ENCODE measurements around the gene ETHE1. TPM values are rescaled to one million over a fixed set of nuclear protein-coding genes. Genes with fewer than 3 reads are reported as not detected.
A peak's percentile ranks its signal among the peaks of the same experiment; 100 is the strongest.

The ETHE1 gene
- total and polyA plus RNA-seq, 7 experiments from 2014 or later, result 20.3 to 59.3 (median 25.4) TPM

GRCh38 chr19:43481701-43482100 is 45.3 kb downstream of the ETHE1 start:
- ATAC-seq, result no peak
- peaks cover 0 to 24% (median 0%) of the 10 kb centered on the region in 5 donors for H3K36me3 Mint-ChIP-seq
- no peak overlapping the region for H3K4me3 ChIP-seq (ENCODE audit: low read length)
- peaks cover 0 to 2% (median 0%) of the 10 kb centered on the region in 7 donors for H3K4me1 Mint-ChIP-seq
- H3K4me3 Mint-ChIP-seq, result no peak overlapping the region
- intact Hi-C loops (cut with micrococcal nuclease), result no loop called here
- DNase-seq, result no peak
- peaks cover 0 to 19% (median 0%) of the 10 kb centered on the region in 3 experiments for H3K36me3 ChIP-seq (ENCODE audit: control insufficient read depth in 2 of 3, insufficient read depth in 3 of 3, low read length in 3 of 3)
- H3K27me3 ChIP-seq (ENCODE audit: control insufficient read depth in 2 of 2, insufficient read depth in 2 of 2, low read length in 2 of 2), result no peaks in the 10 kb centered on the region
- peak overlapping the region in 5 of 9 donors; percentile 43 to 56 (median 51) for H3K27ac Mint-ChIP-seq
- POLR2A ChIA-PET, result no interaction called here
- H3K27ac ChIP-seq (ENCODE audit: low read depth, low read length), result no peak overlapping the region
- no peaks in the 10 kb centered on the region for H3K9me3 ChIP-seq (ENCODE audit: control insufficient read depth in 2 of 3, low read length in 3 of 3)
- CTCF ChIA-PET, result no interaction called here
- no peaks in the 10 kb centered on the region for H3K27me3 Mint-ChIP-seq
- no peaks in the 10 kb centered on the region for H3K9me3 Mint-ChIP-seq
- H3K4me1 ChIP-seq (ENCODE audit: control insufficient read depth in 2 of 2, insufficient read depth in 2 of 2, low read length in 2 of 2), result no peaks in the 10 kb centered on the region

GRCh38 chr19:43480574-43480973 is 46.4 kb downstream of the ETHE1 start:
- Histone ChIP-seq H3K9me3 (ENCODE audit: control insufficient read depth in 2 of 3, low read length in 3 of 3) (no peaks in the 10 kb centered on the region), H3K36me3 (ENCODE audit: control insufficient read depth in 2 of 3, insufficient read depth in 3 of 3, low read length in 3 of 3) (peaks cover 0 to 14% (median 0%) of the 10 kb centered on the region in 3 experiments), H3K4me1 (ENCODE audit: control insufficient read depth in 2 of 2, insufficient read depth in 2 of 2, low read length in 2 of 2) (peaks cover 3 to 6% of the 10 kb centered on the region in 2 donors), H3K27ac (ENCODE audit: low read depth, low read length) (no peak overlapping the region), H3K4me3 (ENCODE audit: low read length) (no peak overlapping the region), H3K27me3 (ENCODE audit: control insufficient read depth in 2 of 2, insufficient read depth in 2 of 2, low read length in 2 of 2) (no peaks in the 10 kb centered on the region)
- ATAC-seq (no peak), DNase-seq (no peak)
- no peaks in the 10 kb centered on the region for H3K27me3 Mint-ChIP-seq
- H3K9me3 Mint-ChIP-seq, result no peaks in the 10 kb centered on the region
- intact Hi-C loops (cut with micrococcal nuclease), result no loop called here
- no peak overlapping the region for H3K4me3 Mint-ChIP-seq
- peak overlapping the region in 4 of 9 donors; percentile 27 to 52 (median 38) for H3K27ac Mint-ChIP-seq
- ChIA-PET CTCF (interaction anchor here (0.6 to 0.7 kb wide), 2 partner anchors 52 to 193 kb away, joined by 3 to 4 read pairs; no protein-coding TSS in a partner anchor), POLR2A (interaction anchor here (0.9 to 2.6 kb wide), 3 partner anchors 17 to 34 kb away, joined by 3 to 9 read pairs (median 8); partner anchors contain the start of gene PHLDB3)
- peaks cover 0 to 24% (median 2%) of the 10 kb centered on the region in 5 donors for H3K36me3 Mint-ChIP-seq
- peaks cover under 1 to 7% (median 4%) of the 10 kb centered on the region in 7 donors for H3K4me1 Mint-ChIP-seq

DNA sequence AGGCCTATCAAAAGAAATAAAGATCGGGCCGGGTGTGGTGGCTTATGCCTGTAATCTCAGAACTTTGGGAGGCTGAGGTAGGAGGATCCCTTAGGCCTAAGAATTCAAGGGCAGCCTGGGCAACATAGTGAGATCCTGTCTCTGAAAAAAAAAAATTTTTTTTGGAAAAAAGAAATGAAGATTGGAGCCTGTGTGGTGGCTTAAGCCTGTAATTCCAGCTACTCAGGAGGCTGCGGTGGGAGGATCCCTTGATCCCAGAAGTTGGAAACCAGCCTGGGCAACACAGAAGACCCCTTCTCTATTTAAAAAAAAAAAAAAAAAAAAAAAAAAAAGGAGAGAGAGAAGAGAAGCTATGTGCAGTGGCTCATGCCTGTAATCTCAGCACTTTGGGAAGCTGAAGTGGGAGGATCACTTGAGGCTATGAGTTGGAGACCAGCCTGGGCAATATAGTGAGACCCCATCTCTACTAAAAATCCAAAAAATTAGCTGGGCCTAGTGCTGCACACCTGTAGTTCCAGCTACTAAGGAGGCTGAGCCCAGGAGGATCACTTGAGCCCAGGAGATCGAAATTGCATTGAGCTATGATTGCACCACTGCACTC is 46.9 kb downstream of the ETHE1 start:
- H3K9me3 ChIP-seq (ENCODE audit: control insufficient read depth in 2 of 3, low read length in 3 of 3), result no peaks in the 10 kb centered on the region
- peaks cover 4 to 12% (median 8%) of the 10 kb centered on the region in 7 donors for H3K4me1 Mint-ChIP-seq
- ATAC-seq (no peak), DNase-seq (no peak)
- no peak overlapping the region for H3K4me3 ChIP-seq (ENCODE audit: low read length)
- peaks cover 0 to 27% (median 6%) of the 10 kb centered on the region in 5 donors for H3K36me3 Mint-ChIP-seq
- no peak overlapping the region for H3K27ac ChIP-seq (ENCODE audit: low read depth, low read length)
- peaks cover 6 to 8% of the 10 kb centered on the region in 2 donors for H3K4me1 ChIP-seq (ENCODE audit: control insufficient read depth in 2 of 2, insufficient read depth in 2 of 2, low read length in 2 of 2)
- H3K27ac Mint-ChIP-seq, result peak overlapping the region in 3 of 9 donors; percentile 19 to 49 (median 27)
- no peaks in the 10 kb centered on the region for H3K27me3 Mint-ChIP-seq
- H3K9me3 Mint-ChIP-seq, result no peaks in the 10 kb centered on the region
- no peak overlapping the region for H3K4me3 Mint-ChIP-seq
- no peaks in the 10 kb centered on the region for H3K27me3 ChIP-seq (ENCODE audit: control insufficient read depth in 2 of 2, insufficient read depth in 2 of 2, low read length in 2 of 2)
- ChIA-PET POLR2A (interaction anchor here (0.5 to 2.6 kb wide), 4 partner anchors 17 to 33 kb away, joined by 3 to 9 read pairs (median 6); partner anchors contain the start of gene PHLDB3), CTCF (interaction anchor here (0.6 kb wide), 1 partner anchor 193 kb away, joined by 4 read pairs; no protein-coding TSS in a partner anchor)
- H3K36me3 ChIP-seq (ENCODE audit: control insufficient read depth in 2 of 3, insufficient read depth in 3 of 3, low read length in 3 of 3), result peaks cover 0 to 14% (median 0%) of the 10 kb centered on the region in 3 experiments
- intact Hi-C loops (cut with micrococcal nuclease), result no loop called here

DNA sequence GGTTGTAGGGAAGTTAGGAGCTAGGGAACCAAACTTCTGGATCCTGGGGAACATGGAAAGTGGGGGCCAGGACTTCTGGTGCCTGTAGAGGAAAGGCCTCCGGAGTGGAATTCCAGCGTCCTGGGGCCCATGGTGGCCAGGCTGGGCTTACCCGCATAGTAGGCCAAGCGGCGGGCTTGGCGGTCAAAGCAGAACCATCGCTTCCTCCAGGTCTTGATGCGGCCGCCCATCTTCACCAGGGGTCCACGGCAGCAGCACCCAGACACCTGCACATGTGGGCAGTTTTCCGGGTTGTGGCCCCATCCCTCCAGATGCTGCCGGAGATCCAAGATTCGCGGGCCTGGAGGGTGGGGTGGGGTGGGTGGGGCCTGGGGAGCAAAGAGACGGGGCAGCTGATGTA is 47.8 kb downstream of the ETHE1 start:
- ChIA-PET CTCF (no interaction called here), POLR2A (interaction anchor here (2.6 kb wide), 1 partner anchor 25 kb away, joined by 9 read pairs; the partner anchor contains the start of gene PHLDB3)
- Histone ChIP-seq H3K4me1 (ENCODE audit: control insufficient read depth in 2 of 2, insufficient read depth in 2 of 2, low read length in 2 of 2) (peaks cover 8 to 9% of the 10 kb centered on the region in 2 donors), H3K9me3 (ENCODE audit: control insufficient read depth in 2 of 3, low read length in 3 of 3) (no peaks in the 10 kb centered on the region), H3K36me3 (ENCODE audit: control insufficient read depth in 2 of 3, insufficient read depth in 3 of 3, low read length in 3 of 3) (peaks cover 0 to 14% (median 0%) of the 10 kb centered on the region in 3 experiments), H3K4me3 (ENCODE audit: low read length) (no peak overlapping the region), H3K27me3 (ENCODE audit: control insufficient read depth in 2 of 2, insufficient read depth in 2 of 2, low read length in 2 of 2) (no peaks in the 10 kb centered on the region), H3K27ac (ENCODE audit: low read depth, low read length) (no peak overlapping the region)
- ATAC-seq, result no peak
- intact Hi-C loops (cut with micrococcal nuclease), result no loop called here
- no peaks in the 10 kb centered on the region for H3K9me3 Mint-ChIP-seq
- H3K4me3 Mint-ChIP-seq, result no peak overlapping the region
- DNase-seq, result no peak
- H3K27me3 Mint-ChIP-seq, result no peaks in the 10 kb centered on the region
- H3K36me3 Mint-ChIP-seq, result peaks cover 0 to 27% (median 6%) of the 10 kb centered on the region in 5 donors
- H3K27ac Mint-ChIP-seq, result peak overlapping the region in 3 of 9 donors; percentile 8 to 79 (median 52)
- peaks cover 4 to 15% (median 14%) of the 10 kb centered on the region in 7 donors for H3K4me1 Mint-ChIP-seq

- intact Hi-C loops (cut with micrococcal nuclease), result no loop called here
- Mint-ChIP-seq H3K4me3 (no peak overlapping the region), H3K9me3 (no peaks in the 10 kb centered on the region), H3K36me3 (peaks cover 0 to 27% (median 6%) of the 10 kb centered on the region in 5 donors), H3K27ac (peak overlapping the region in 6 of 9 donors; percentile 66 to 88 (median 80)), H3K27me3 (no peaks in the 10 kb centered on the region), H3K4me1 (peaks cover 12 to 24% (median 23%) of the 10 kb centered on the region in 7 donors)
- DNase-seq (no peak), ATAC-seq (no peak)
- Histone ChIP-seq H3K4me3 (ENCODE audit: low read length) (no peak overlapping the region), H3K9me3 (ENCODE audit: control insufficient read depth in 2 of 3, low read length in 3 of 3) (no peaks in the 10 kb centered on the region), H3K36me3 (ENCODE audit: control insufficient read depth in 2 of 3, insufficient read depth in 3 of 3, low read length in 3 of 3) (peaks cover 0 to 14% (median 0%) of the 10 kb centered on the region in 3 experiments), H3K27ac (ENCODE audit: low read depth, low read length) (no peak overlapping the region), H3K4me1 (ENCODE audit: control insufficient read depth in 2 of 2, insufficient read depth in 2 of 2, low read length in 2 of 2) (peaks cover 8 to 9% of the 10 kb centered on the region in 2 donors), H3K27me3 (ENCODE audit: control insufficient read depth in 2 of 2, insufficient read depth in 2 of 2, low read length in 2 of 2) (no peaks in the 10 kb centered on the region)
- ChIA-PET CTCF (no interaction called here), POLR2A (no interaction called here)
Observed at GRCh38 chr19:43478323-43478722, 48.7 kb downstream of the ETHE1 start.

- POLR2A ChIA-PET, result interaction anchor here (1.2 to 6.2 kb wide), 3 partner anchors 13 to 38 kb away, joined by 5 to 64 read pairs (median 7); no protein-coding TSS in a partner anchor
- peak overlapping the region in 8 of 9 donors; percentile 95 to 100 (median 98) for H3K27ac Mint-ChIP-seq
- Histone ChIP-seq H3K27ac (ENCODE audit: low read depth, low read length) (peak overlapping the region; percentile 92), H3K27me3 (ENCODE audit: control insufficient read depth in 2 of 2, insufficient read depth in 2 of 2, low read length in 2 of 2) (no peaks in the 10 kb centered on the region), H3K4me1 (ENCODE audit: control insufficient read depth in 2 of 2, insufficient read depth in 2 of 2, low read length in 2 of 2) (peaks cover 9 to 17% of the 10 kb centered on the region in 2 donors), H3K36me3 (ENCODE audit: control insufficient read depth in 2 of 3, insufficient read depth in 3 of 3, low read length in 3 of 3) (peaks cover 0 to 14% (median 0%) of the 10 kb centered on the region in 3 experiments), H3K9me3 (ENCODE audit: control insufficient read depth in 2 of 3, low read length in 3 of 3) (no peaks in the 10 kb centered on the region), H3K4me3 (ENCODE audit: low read length) (no peak overlapping the region)
- peaks cover 0 to 17% (median 6%) of the 10 kb centered on the region in 5 donors for H3K36me3 Mint-ChIP-seq
- intact Hi-C loops (cut with micrococcal nuclease), result no loop called here
- no peaks in the 10 kb centered on the region for H3K9me3 Mint-ChIP-seq
- DNase-seq (no peak), ATAC-seq (no peak)
- peaks cover 12 to 40% (median 36%) of the 10 kb centered on the region in 7 donors for H3K4me1 Mint-ChIP-seq
- H3K4me3 Mint-ChIP-seq, result no peak overlapping the region
- CTCF ChIA-PET, result interaction anchor here (0.6 to 0.7 kb wide), 2 partner anchors 62 to 1473 kb away, joined by 3 to 4 read pairs; no protein-coding TSS in a partner anchor
- H3K27me3 Mint-ChIP-seq, result no peaks in the 10 kb centered on the region
Observed at GRCh38 chr19:43476606-43477005, 50.4 kb downstream of the ETHE1 start.

Measured in naive thymus-derived CD4-positive, alpha-beta T cell (primary cell).